OCI-LY7 (cell line): ENCODE data around the gene ELOVL5. TPM values are rescaled to one million over a fixed set of nuclear protein-coding genes. Genes with fewer than 3 reads are reported as not detected.

Source experiments
- BruUV-seq: library from RNA; stranded (reverse); fragments of 400-500 nt; replicated peaks from 2 replicates; lab custom pipeline; 2021; lab: Mats Ljungman, UMichigan
- CTCF ChIA-PET: fragments of 300-600 bp; sonication (Branson Sonifier 250); formaldehyde crosslinking; loops from one replicate; lab custom pipeline; 2022; ENCODE audit warnings: antibody characterized with exemption; ENCODE audit not compliant: unreplicated experiment; lab: Charles Lee
- POLR2A ChIA-PET: fragments of 300-600 bp; sonication (Branson Sonifier 250); formaldehyde crosslinking; loops from one replicate; lab custom pipeline; 2022; ENCODE audit warnings: antibody characterized with exemption; lab: Charles Lee
- DNase-seq: peaks from one replicate; pipeline ENCODE4 v3.0.0-alpha.2; 2015; ENCODE audit warnings: low spot score
- H2AFZ ChIP-seq: fragments of 200-600 bp; sonication (generic), shearing (Covaris generic); 2 replicates; pipeline ENCODE4 v1.6.1; 2014; ENCODE audit warnings: mild to moderate bottlenecking, antibody characterized with exemption, low read length, moderate library complexity
- H3K27ac ChIP-seq: fragments of 200-600 bp; sonication (generic); 2 replicates; pipeline ENCODE4 v1.5.1; 2014; ENCODE audit warnings: mixed run types, low read depth, mild to moderate bottlenecking, moderate library complexity, low read length, inconsistent platforms; ENCODE audit not compliant: poor library complexity, severe bottlenecking
- H3K36me3 ChIP-seq: fragments of 200-600 bp; sonication (generic); 2 replicates; pipeline ENCODE4 v1.6.1; 2014; ENCODE audit warnings: mild to moderate bottlenecking, antibody characterized with exemption, low read length, moderate library complexity, mixed read lengths; ENCODE audit not compliant: insufficient read depth
- H3K4me1 ChIP-seq: fragments of 200-600 bp; sonication (generic); 2 replicates; pipeline ENCODE4 v1.5.1; 2014; ENCODE audit warnings: mild to moderate bottlenecking, low read length; ENCODE audit not compliant: insufficient read depth, poor library complexity, severe bottlenecking
- H3K4me2 ChIP-seq: fragments of 200-600 bp; sonication (generic); 2 replicates; pipeline ENCODE4 v1.6.1; 2014; ENCODE audit warnings: mild to moderate bottlenecking, low read length
- H3K4me3 ChIP-seq: fragments of 200-600 bp; sonication (generic); 2 replicates; pipeline ENCODE4 v1.5.1; 2014; ENCODE audit warnings: mild to moderate bottlenecking, low read depth, low read length; ENCODE audit not compliant: poor library complexity, severe bottlenecking
- H3K79me2 ChIP-seq: fragments of 200-600 bp; sonication (generic); 2 replicates; pipeline ENCODE4 v1.6.1; 2016; ENCODE audit warnings: low read depth, mild to moderate bottlenecking, low read length, moderate library complexity, mixed read lengths; ENCODE audit not compliant: insufficient read depth
- H3K9me2 ChIP-seq: fragments of 200-600 bp; sonication (generic); 2 replicates; pipeline ENCODE4 v1.6.1; 2016; ENCODE audit warnings: mild to moderate bottlenecking, low read length, mixed read lengths; ENCODE audit not compliant: insufficient read depth
- H3K9me3 ChIP-seq: fragments of 200-600 bp; sonication (generic); 2 replicates; pipeline ENCODE4 v1.6.1; 2014; ENCODE audit warnings: mild to moderate bottlenecking, mixed run types, low read length, mixed read lengths
- H4K20me1 ChIP-seq: fragments of 200-600 bp; sonication (generic); 2 replicates; pipeline ENCODE4 v1.6.1; 2014; ENCODE audit warnings: mild to moderate bottlenecking, antibody characterized with exemption, low read length, moderate library complexity, mixed read lengths; ENCODE audit not compliant: insufficient read depth
- CTCF ChIP-seq: fragments of 200-600 bp; sonication (generic); conservative IDR thresholded peaks from 2 replicates; pipeline ENCODE4 v1.5.1; 2014; ENCODE audit warnings: mild to moderate bottlenecking, antibody characterized with exemption, low read length, moderate library complexity, mixed read lengths
- EZH2phosphoT487 ChIP-seq: fragments of 200-600 bp; sonication (generic); IDR thresholded peaks from 2 replicates; pipeline ENCODE4 v1.6.1; 2018; ENCODE audit warnings: low read depth, borderline replicate concordance, mild to moderate bottlenecking, mixed run types, antibody characterized with exemption, low read length, moderate library complexity, mixed read lengths
- intact Hi-C: fragments of 100-400 bp; cut with micrococcal nuclease; formaldehyde crosslinking; loops from one replicate; pipeline ENCODE4 v1.10.0; 2022; ENCODE audit not compliant: unreplicated experiment
- total RNA-seq, 2 experiments: library from RNA; depleted of rRNA in 1 of 2; stranded (reverse); fragments of >200 nt in 1 of 2; shearing (Covaris generic) in 1 of 2; gene quantifications; 2 replicates each; pipeline ENCODE4 v1.2.3, GENCODE V29; 2014 to 2022

Gene ELOVL5
- total RNA-seq, 2 experiments from 2014 or later = 66.8 to 97.1 TPM

DNA sequence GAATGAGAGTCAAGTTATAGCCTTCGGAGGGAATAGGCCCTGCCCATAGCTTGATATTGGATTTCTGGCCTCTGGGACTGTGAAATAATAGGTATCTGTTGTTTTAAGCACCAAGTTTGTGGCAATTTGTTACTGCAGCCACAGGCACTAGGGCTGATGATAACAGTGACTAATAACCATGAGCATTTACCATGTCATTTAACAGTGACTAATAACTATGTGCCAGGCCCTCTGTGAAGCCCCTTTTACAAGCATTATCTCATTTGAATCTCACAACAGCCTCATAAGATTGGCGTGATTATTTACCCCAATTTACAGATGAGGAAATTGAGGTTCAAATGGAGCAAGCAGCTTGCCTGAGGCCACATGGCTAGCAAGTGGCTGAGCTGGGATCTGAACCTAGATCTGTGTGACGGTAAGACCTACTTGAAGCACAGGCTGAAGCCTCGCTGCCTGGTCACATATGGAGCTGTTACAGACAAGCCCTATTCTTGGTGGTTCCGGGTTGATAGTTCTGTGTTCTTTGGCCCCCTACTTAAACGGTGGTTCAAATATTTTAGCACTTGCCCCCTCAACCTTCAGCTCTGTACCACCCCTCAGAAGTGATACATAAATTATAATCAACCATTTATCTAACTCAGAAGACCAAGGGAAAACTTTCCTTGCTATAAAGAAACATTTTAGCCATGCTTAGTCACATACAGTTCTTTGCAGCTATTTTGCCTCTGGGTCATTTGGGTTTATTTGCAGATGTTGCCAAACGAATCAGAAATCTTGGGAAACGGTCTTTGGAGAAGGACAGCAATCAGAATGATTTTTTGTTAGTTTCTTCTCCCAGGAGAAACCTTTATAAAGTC, 98.3 kb downstream of the ELOVL5 start:
- no peaks in the 10 kb centered on the region for H3K9me3 ChIP-seq
- no peak overlapping the region for H3K4me3 ChIP-seq
- POLR2A ChIA-PET = interaction anchor here (0.7 to 1.1 kb wide), 5 partner anchors 9 to 94 kb away, joined by 3 to 7 read pairs (median 3); no protein-coding TSS in a partner anchor
- H4K20me1 ChIP-seq = no peaks in the 10 kb centered on the region
- CTCF ChIA-PET = interaction anchor here (0.6 kb wide), 1 partner anchor 9 kb away, joined by 4 read pairs; no protein-coding TSS in a partner anchor
- H3K9me2 ChIP-seq = no peaks in the 10 kb centered on the region
- H2AFZ ChIP-seq = no peak overlapping the region
- no peaks in the 10 kb centered on the region for H3K79me2 ChIP-seq
- DNase-seq = no peak
- no peak overlapping the region for H3K27ac ChIP-seq
- H3K4me1 ChIP-seq = peaks cover 26% of the 10 kb centered on the region
- H3K4me2 ChIP-seq = no peak overlapping the region
- intact Hi-C loops = no loop called here
- BruUV-seq = no TSS peak
- no peak for TF ChIP-seq EZH2phosphoT487
- no peak for TF ChIP-seq CTCF
- H3K36me3 ChIP-seq = peaks cover 9% of the 10 kb centered on the region; the same call in 1 of the 2 replicates

DNA sequence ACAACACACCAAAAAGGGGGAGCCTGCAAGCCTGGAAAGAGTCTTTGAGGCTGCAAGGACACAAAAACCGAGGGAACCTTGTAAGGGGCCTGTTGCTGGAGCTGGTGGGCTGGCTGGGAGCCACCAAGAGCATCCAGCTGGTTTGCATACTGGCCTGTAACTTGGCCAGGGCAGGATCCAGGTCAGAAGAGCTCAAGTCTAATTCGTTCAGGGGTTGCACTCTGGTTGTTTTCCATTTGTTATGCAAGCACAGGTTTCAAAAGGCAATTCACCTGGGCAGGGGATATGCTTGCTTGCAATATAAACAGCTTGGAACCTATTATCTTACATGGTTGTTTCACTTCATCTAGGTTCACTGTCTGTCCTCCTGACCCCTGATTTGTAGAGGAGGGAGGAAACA, 101.8 kb downstream of the ELOVL5 start:
- BruUV-seq = no TSS peak
- ChIA-PET CTCF (no interaction called here), POLR2A (interaction anchor here (0.8 to 1.3 kb wide), 2 partner anchors 10 to 17 kb away, joined by 3 read pairs; no protein-coding TSS in a partner anchor)
- Histone ChIP-seq H2AFZ (no peak overlapping the region), H3K36me3 (no peaks in the 10 kb centered on the region; the same call in 1 of the 2 replicates), H3K79me2 (no peaks in the 10 kb centered on the region), H4K20me1 (no peaks in the 10 kb centered on the region), H3K9me3 (no peaks in the 10 kb centered on the region), H3K4me1 (peaks cover 40% of the 10 kb centered on the region), H3K9me2 (no peaks in the 10 kb centered on the region), H3K4me2 (peak overlapping the region; percentile 59; the same call in 1 of the 2 replicates), H3K27ac (no peak overlapping the region), H3K4me3 (no peak overlapping the region)
- TF ChIP-seq EZH2phosphoT487 = no peak
- no peak for TF ChIP-seq CTCF
- peak; percentile 41 for DNase-seq
- intact Hi-C loops = loop anchor here (5.0 kb wide), 2 partner anchors 75 to 100 kb away; partner anchors contain the start of gene ELOVL5
